PFSK-1 (cell line): ENCODE data around the gene RCN1.

Source experiments
- FOXP2 ChIP-seq: optimal IDR thresholded peaks from 2 replicates; pipeline ENCODE3; 2011; ENCODE audit warnings: borderline replicate concordance, control low read depth, inconsistent platforms; ENCODE audit not compliant: insufficient read depth; ENCODE audit errors: extremely low read length, extremely low read depth
- POLR2AphosphoS5 ChIP-seq: IDR thresholded peaks from 2 replicates; pipeline ENCODE4 v1.6.1; 2012; ENCODE audit warnings: low read depth, mild to moderate bottlenecking, control low read depth, low read length, moderate library complexity
- REST ChIP-seq, 2 experiments: IDR thresholded peaks; 2 replicates each; pipeline versions ENCODE4 v1.6.1 to v1.8.0; 2011 to 2012; ENCODE audit warnings: low read depth in 2 of 2, low read length in 2 of 2, control low read depth in 1 of 2, inconsistent platforms in 1 of 2, mild to moderate bottlenecking in 1 of 2, moderate library complexity in 1 of 2; ENCODE audit not compliant: insufficient read depth in 1 of 2
- SIN3A ChIP-seq: IDR thresholded peaks from 2 replicates; pipeline ENCODE4 v1.6.1; 2012; ENCODE audit warnings: mild to moderate bottlenecking, low read length, moderate library complexity, borderline replicate concordance; ENCODE audit not compliant: insufficient read depth
- TAF1 ChIP-seq: IDR thresholded peaks from 2 replicates; pipeline ENCODE4 v1.6.1; 2012; ENCODE audit warnings: low read length, control low read depth, borderline replicate concordance; ENCODE audit not compliant: insufficient read depth

Gene RCN1

GRCh38 chr11:32053151-32053888 lies 37.6 kb upstream of the RCN1 start:
- no peak for TF ChIP-seq TAF1
- no peak for TF ChIP-seq POLR2AphosphoS5
- no peak for TF ChIP-seq REST (IDR thresholded peaks at IDR 0.05; ENCODE audit: insufficient read depth in 1 of 2, low read depth in 2 of 2, low read length in 2 of 2)
- TF ChIP-seq FOXP2, result no peak
- TF ChIP-seq SIN3A, result no peak

GRCh38 chr11:32055861-32056260 lies 35.0 kb upstream of the RCN1 start:
- TF ChIP-seq FOXP2 (no peak), SIN3A (no peak), POLR2AphosphoS5 (no peak), TAF1 (no peak), REST (IDR thresholded peaks at IDR 0.05; ENCODE audit: insufficient read depth in 1 of 2, low read depth in 2 of 2, low read length in 2 of 2) (no peak)

- no peak for TF ChIP-seq TAF1
- no peak for TF ChIP-seq FOXP2
- TF ChIP-seq SIN3A, result no peak
- no peak for TF ChIP-seq POLR2AphosphoS5
- no peak for TF ChIP-seq REST (IDR thresholded peaks at IDR 0.05; ENCODE audit: insufficient read depth in 1 of 2, low read depth in 2 of 2, low read length in 2 of 2)
Observed at GRCh38 chr11:32056438-32056837, 34.4 kb upstream of the RCN1 start.

GRCh38 chr11:32059686-32060462 lies 31.0 kb upstream of the RCN1 start:
- no peak for TF ChIP-seq POLR2AphosphoS5
- TF ChIP-seq REST (IDR thresholded peaks at IDR 0.05; ENCODE audit: insufficient read depth in 1 of 2, low read depth in 2 of 2, low read length in 2 of 2), result no peak
- TF ChIP-seq FOXP2, result no peak
- no peak for TF ChIP-seq TAF1
